Upper lobe of left lung (tissue), 4 donors: ENCODE results near the gene PPFIA2.

Experiments
- CTCF ChIP-seq, 6 experiments: fragments of 450-650 bp in 4 of 6; fragments of 200-600 bp in 2 of 6; sonication (generic) in 2 of 6; IDR thresholded peaks; one replicate each; pipeline ENCODE4 v1.5.1; 2016 to 2019; ENCODE audit warnings: antibody characterized with exemption in 6 of 6
- POLR2A ChIP-seq, 4 donors: fragments of 450-650 bp; IDR thresholded peaks; one replicate each; pipeline ENCODE4 v1.5.1; 2016 to 2017; ENCODE audit warnings: antibody characterized with exemption in 4 of 4, mild to moderate bottlenecking in 2 of 4
- POLR2AphosphoS5 ChIP-seq, 2 donors: sonication (generic); formaldehyde crosslinking; IDR thresholded peaks; one replicate each; pipeline ENCODE4 v1.5.1; 2017; ENCODE audit warnings: antibody characterized with exemption in 2 of 2

DNA sequence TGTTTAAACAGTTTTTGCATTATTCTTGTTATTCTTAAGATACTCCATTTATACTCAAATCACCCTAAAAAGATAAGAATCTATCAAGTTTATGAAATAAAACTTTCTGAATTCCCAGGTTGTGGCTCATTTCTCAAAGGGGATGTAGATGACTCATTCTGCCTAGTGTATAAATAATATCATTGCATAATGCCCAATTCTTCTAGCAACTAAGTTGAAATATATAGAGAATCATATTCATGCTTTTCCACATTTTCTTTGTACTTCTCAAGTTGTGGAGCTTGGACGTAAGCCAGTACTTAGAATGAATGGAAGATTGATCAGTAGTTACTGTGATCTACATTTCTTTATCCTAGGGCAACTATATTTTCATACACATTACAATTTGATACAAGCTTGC is 201.1 kb downstream of the PPFIA2 start:
- TF ChIP-seq CTCF (IDR thresholded peaks at IDR 0.05) (no peak), POLR2AphosphoS5 (IDR thresholded peaks at IDR 0.05) (no peak), POLR2A (IDR thresholded peaks at IDR 0.05) (no peak)
